ENCODE data around the gene HS3ST5.

GRCh38 chr6:114171473-114171872, 171.3 kb downstream of the HS3ST5 start:
- TF ChIP-seq, protein P1, sequence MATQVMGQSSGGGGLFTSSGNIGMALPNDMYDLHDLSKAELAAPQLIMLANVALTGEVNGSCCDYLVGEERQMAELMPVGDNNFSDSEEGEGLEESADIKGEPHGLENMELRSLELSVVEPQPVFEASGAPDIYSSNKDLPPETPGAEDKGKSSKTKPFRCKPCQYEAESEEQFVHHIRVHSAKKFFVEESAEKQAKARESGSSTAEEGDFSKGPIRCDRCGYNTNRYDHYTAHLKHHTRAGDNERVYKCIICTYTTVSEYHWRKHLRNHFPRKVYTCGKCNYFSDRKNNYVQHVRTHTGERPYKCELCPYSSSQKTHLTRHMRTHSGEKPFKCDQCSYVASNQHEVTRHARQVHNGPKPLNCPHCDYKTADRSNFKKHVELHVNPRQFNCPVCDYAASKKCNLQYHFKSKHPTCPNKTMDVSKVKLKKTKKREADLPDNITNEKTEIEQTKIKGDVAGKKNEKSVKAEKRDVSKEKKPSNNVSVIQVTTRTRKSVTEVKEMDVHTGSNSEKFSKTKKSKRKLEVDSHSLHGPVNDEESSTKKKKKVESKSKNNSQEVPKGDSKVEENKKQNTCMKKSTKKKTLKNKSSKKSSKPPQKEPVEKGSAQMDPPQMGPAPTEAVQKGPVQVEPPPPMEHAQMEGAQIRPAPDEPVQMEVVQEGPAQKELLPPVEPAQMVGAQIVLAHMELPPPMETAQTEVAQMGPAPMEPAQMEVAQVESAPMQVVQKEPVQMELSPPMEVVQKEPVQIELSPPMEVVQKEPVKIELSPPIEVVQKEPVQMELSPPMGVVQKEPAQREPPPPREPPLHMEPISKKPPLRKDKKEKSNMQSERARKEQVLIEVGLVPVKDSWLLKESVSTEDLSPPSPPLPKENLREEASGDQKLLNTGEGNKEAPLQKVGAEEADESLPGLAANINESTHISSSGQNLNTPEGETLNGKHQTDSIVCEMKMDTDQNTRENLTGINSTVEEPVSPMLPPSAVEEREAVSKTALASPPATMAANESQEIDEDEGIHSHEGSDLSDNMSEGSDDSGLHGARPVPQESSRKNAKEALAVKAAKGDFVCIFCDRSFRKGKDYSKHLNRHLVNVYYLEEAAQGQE (IDR thresholded peaks at IDR 0.05; ENCODE audit: insufficient read depth in 1 of 2, low read depth in 2 of 2, low read length in 2 of 2), result no peak
- TF ChIP-seq SIN3A (IDR thresholded peaks at IDR 0.05; ENCODE audit: borderline replicate concordance, insufficient read depth, low read length), result no peak
- no peak for TF ChIP-seq POLR2AphosphoS5 (IDR thresholded peaks at IDR 0.05; ENCODE audit: low read depth, low read length)

Data from PFSK-1 (cell line).